Loucy (cell line): ENCODE data around the gene TFPI2.

Source experiments
- H2AFZ ChIP-seq: fragments of 200-600 bp; sonication (generic); 2 replicates; pipeline ENCODE4 v1.6.0; 2016; ENCODE audit warnings: antibody characterized with exemption, mild to moderate bottlenecking, low read length, moderate library complexity
- H3F3A ChIP-seq: fragments of 200-600 bp; 2 replicates; pipeline ENCODE4 v1.6.0; 2016; ENCODE audit warnings: antibody characterized with exemption, low read depth, mild to moderate bottlenecking
- H3K27me3 ChIP-seq: fragments of 200-600 bp; sonication (generic); 2 replicates; pipeline ENCODE4 v1.6.1; 2014; ENCODE audit warnings: low read length, mild to moderate bottlenecking; ENCODE audit not compliant: insufficient read depth, poor library complexity, severe bottlenecking
- H3K36me3 ChIP-seq: fragments of 200-600 bp; sonication (generic); 2 replicates; pipeline ENCODE4 v1.6.1; 2016; ENCODE audit warnings: low read length; ENCODE audit not compliant: insufficient read depth
- H3K4me1 ChIP-seq: fragments of 200-600 bp; sonication (generic); 2 replicates; pipeline ENCODE4 v1.5.1; 2014; ENCODE audit warnings: low read length, mild to moderate bottlenecking; ENCODE audit not compliant: insufficient read depth, poor library complexity, severe bottlenecking
- H3K4me2 ChIP-seq: fragments of 200-600 bp; sonication (generic); 2 replicates; pipeline ENCODE4 v1.6.0; 2014; ENCODE audit warnings: antibody characterized with exemption, low read length, low read depth, mild to moderate bottlenecking; ENCODE audit not compliant: poor library complexity, severe bottlenecking
- H3K4me3 ChIP-seq: fragments of 200-600 bp; sonication (generic); 2 replicates; pipeline ENCODE4 v1.5.1; 2014; ENCODE audit warnings: low read length, mild to moderate bottlenecking, mixed read lengths; ENCODE audit not compliant: poor library complexity, severe bottlenecking
- H3K79me2 ChIP-seq: fragments of 200-600 bp; sonication (generic); 2 replicates; pipeline ENCODE4 v1.6.1; 2014; ENCODE audit warnings: low read length; ENCODE audit not compliant: insufficient read depth
- H3K9ac ChIP-seq: fragments of 200-600 bp; sonication (generic); 2 replicates; pipeline ENCODE4 v1.6.0; 2014; ENCODE audit warnings: mild to moderate bottlenecking, low read depth, low read length, moderate library complexity; ENCODE audit not compliant: poor library complexity, severe bottlenecking
- H3K9me2 ChIP-seq: fragments of 200-600 bp; sonication (generic); replicated peaks from 2 replicates; pipeline ENCODE4 v1.6.1; 2016; ENCODE audit warnings: low read depth, low read length, mixed read lengths
- H3K9me3 ChIP-seq: fragments of 200-600 bp; sonication (generic); 2 replicates; pipeline ENCODE4 v1.6.1; 2014; ENCODE audit warnings: mild to moderate bottlenecking, antibody characterized with exemption, low read length, low read depth; ENCODE audit not compliant: insufficient read depth
- H4K20me1 ChIP-seq: fragments of 200-600 bp; sonication (generic); 2 replicates; pipeline ENCODE4 v1.6.0; 2014; ENCODE audit warnings: antibody characterized with exemption, low read length, mild to moderate bottlenecking; ENCODE audit not compliant: insufficient read depth, poor library complexity, severe bottlenecking
- CTCF ChIP-seq: fragments of 200-600 bp; sonication (generic); conservative IDR thresholded peaks from 2 replicates; pipeline ENCODE4 v1.5.1; 2014; ENCODE audit warnings: mild to moderate bottlenecking, antibody characterized with exemption, low read length
- EZH2phosphoT487 ChIP-seq: fragments of 200-600 bp; IDR thresholded peaks from 2 replicates; pipeline ENCODE4 v1.6.1; 2018; ENCODE audit warnings: antibody characterized with exemption, mild to moderate bottlenecking, moderate library complexity, borderline replicate concordance

Gene TFPI2

GRCh38 chr7:93897680-93898079 is 7.1 kb upstream of the TFPI2 start:
- Histone ChIP-seq H3K9me2 (no peaks in the 10 kb centered on the region), H3K79me2 (no peaks in the 10 kb centered on the region), H3K4me2 (no peak overlapping the region), H3F3A (no peaks in the 10 kb centered on the region), H3K9me3 (no peaks in the 10 kb centered on the region), H3K36me3 (no peaks in the 10 kb centered on the region), H3K27me3 (no peaks in the 10 kb centered on the region), H3K9ac (no peak overlapping the region), H3K4me3 (no peak overlapping the region), H3K4me1 (no peaks in the 10 kb centered on the region), H4K20me1 (no peaks in the 10 kb centered on the region), H2AFZ (no peak overlapping the region)
- TF ChIP-seq EZH2phosphoT487 (no peak), CTCF (no peak)

- H3K36me3 ChIP-seq = no peaks in the 10 kb centered on the region
- no peaks in the 10 kb centered on the region for H3K9me3 ChIP-seq
- no peaks in the 10 kb centered on the region for H3K4me1 ChIP-seq
- H3K4me2 ChIP-seq = no peak overlapping the region
- no peaks in the 10 kb centered on the region for H4K20me1 ChIP-seq
- H2AFZ ChIP-seq = no peak overlapping the region
- H3K4me3 ChIP-seq = no peak overlapping the region
- no peaks in the 10 kb centered on the region for H3K79me2 ChIP-seq
- TF ChIP-seq CTCF (no peak), EZH2phosphoT487 (no peak)
- no peaks in the 10 kb centered on the region for H3K27me3 ChIP-seq
- no peak overlapping the region for H3K9ac ChIP-seq
- H3F3A ChIP-seq = no peaks in the 10 kb centered on the region
- H3K9me2 ChIP-seq = no peaks in the 10 kb centered on the region
Observed at GRCh38 chr7:93895859-93896600, 5.5 kb upstream of the TFPI2 start.

- no peaks in the 10 kb centered on the region for H3K79me2 ChIP-seq
- H3K9ac ChIP-seq = no peak overlapping the region
- TF ChIP-seq EZH2phosphoT487 = no peak
- no peaks in the 10 kb centered on the region for H3K9me3 ChIP-seq
- H3K4me1 ChIP-seq = no peaks in the 10 kb centered on the region
- no peaks in the 10 kb centered on the region for H4K20me1 ChIP-seq
- no peaks in the 10 kb centered on the region for H3K36me3 ChIP-seq
- H2AFZ ChIP-seq = no peak overlapping the region
- no peak overlapping the region for H3K4me2 ChIP-seq
- H3K27me3 ChIP-seq = no peaks in the 10 kb centered on the region
- no peak overlapping the region for H3K4me3 ChIP-seq
- H3F3A ChIP-seq = no peaks in the 10 kb centered on the region
- no peaks in the 10 kb centered on the region for H3K9me2 ChIP-seq
Observed at GRCh38 chr7:93894966-93895640, 4.5 kb upstream of the TFPI2 start.
